K562 (cell line): Measurements from ENCODE around the gene DHCR7.

Experiments
- CBX5 ChIP-seq: IDR thresholded peaks from 2 replicates; pipeline ENCODE4 v1.6.1; 2014; ENCODE audit warnings: low read depth, borderline replicate concordance
- ERF ChIP-seq: fragments of 450-650 bp; formaldehyde crosslinking; IDR thresholded peaks from 2 replicates; pipeline ENCODE4 v1.4.0; 2020; ENCODE audit warnings: mild to moderate bottlenecking, mixed read lengths
- GTF2F1 ChIP-seq: IDR thresholded peaks from 2 replicates; pipeline ENCODE4 v1.6.1; 2011; ENCODE audit warnings: low read depth, low read length, improper control_type of control experiment
- HMGXB4 ChIP-seq: sonication (generic); formaldehyde crosslinking; IDR thresholded peaks from 2 replicates; pipeline ENCODE4 v1.8.1; 2023; ENCODE audit warnings: mild to moderate bottlenecking, missing genetic modification reagents
- JUN ChIP-seq, 2 experiments: sonication (generic) in 1 of 2; formaldehyde crosslinking in 1 of 2; IDR thresholded peaks; 2 replicates each; pipeline versions ENCODE4 v1.6.1 to v1.8.0; 2012 to 2022; ENCODE audit warnings: borderline replicate concordance in 2 of 2, mild to moderate bottlenecking in 2 of 2, improper control_type of control experiment in 1 of 2, low read depth in 1 of 2, low read length in 1 of 2, missing genetic modification reagents in 1 of 2
- PATZ1 ChIP-seq: fragments of 250-450 bp; sonication (Bioruptor Pico); IDR thresholded peaks from 2 replicates; pipeline ENCODE4 v1.5.0; 2020; ENCODE audit warnings: mild to moderate bottlenecking, borderline replicate concordance
- TBP ChIP-seq: optimal IDR thresholded peaks from 2 replicates; pipeline ENCODE3; 2011; ENCODE audit warnings: low read depth, low read length, improper control_type of control experiment
- TCF3 ChIP-seq: sonication (generic); formaldehyde crosslinking; IDR thresholded peaks from 2 replicates; pipeline ENCODE4 v1.4.0; 2020; ENCODE audit warnings: mild to moderate bottlenecking, missing genetic modification reagents
- TF ChIP-seq, protein P1 (sequence below), 3 experiments: IDR thresholded peaks in 2 of 3; conservative IDR thresholded peaks in 1 of 3; 2 replicates each; pipeline ENCODE4 v1.5.1; 2011 to 2012; ENCODE audit warnings: low read length in 3 of 3, mild to moderate bottlenecking in 3 of 3, control low read depth in 2 of 3, improper control_type of control experiment in 1 of 3, inconsistent platforms in 1 of 3, low read depth in 1 of 3, mixed read lengths in 1 of 3, moderate library complexity in 1 of 3; ENCODE audit not compliant: insufficient read depth in 2 of 3
- TF ChIP-seq, protein P2 (sequence below): sonication (generic); formaldehyde crosslinking; IDR thresholded peaks from 2 replicates; pipeline ENCODE4 v1.8.0; 2022; ENCODE audit warnings: mild to moderate bottlenecking, missing genetic modification reagents, borderline replicate concordance
- TF ChIP-seq, protein P3 (sequence below): fragments of 250-450 bp; sonication (Bioruptor Pico); IDR thresholded peaks from 2 replicates; pipeline ENCODE4 v1.8.0; 2022; ENCODE audit warnings: moderate library complexity, mild to moderate bottlenecking, inconsistent platforms

DNA sequence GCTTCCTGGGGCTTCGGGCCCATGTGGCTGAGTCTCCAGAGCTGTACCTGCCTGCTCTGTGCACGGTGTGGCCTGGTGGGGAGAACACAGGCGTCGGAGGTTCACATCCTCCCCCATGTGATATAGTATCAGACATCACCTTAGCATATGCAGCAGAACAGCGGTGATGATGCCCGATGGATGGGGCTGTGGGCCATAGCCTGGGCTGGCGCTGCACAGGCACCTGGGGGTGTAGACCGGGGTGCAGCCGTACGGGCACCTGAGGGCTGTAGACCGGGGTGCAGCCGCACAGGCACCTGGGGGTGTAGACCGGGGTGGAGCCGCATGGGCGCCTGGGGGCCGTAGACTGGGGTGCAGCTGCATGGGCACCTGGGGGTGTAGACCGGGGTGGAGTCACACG, 34.0 kb upstream of the DHCR7 start:
- TF ChIP-seq, protein P1, sequence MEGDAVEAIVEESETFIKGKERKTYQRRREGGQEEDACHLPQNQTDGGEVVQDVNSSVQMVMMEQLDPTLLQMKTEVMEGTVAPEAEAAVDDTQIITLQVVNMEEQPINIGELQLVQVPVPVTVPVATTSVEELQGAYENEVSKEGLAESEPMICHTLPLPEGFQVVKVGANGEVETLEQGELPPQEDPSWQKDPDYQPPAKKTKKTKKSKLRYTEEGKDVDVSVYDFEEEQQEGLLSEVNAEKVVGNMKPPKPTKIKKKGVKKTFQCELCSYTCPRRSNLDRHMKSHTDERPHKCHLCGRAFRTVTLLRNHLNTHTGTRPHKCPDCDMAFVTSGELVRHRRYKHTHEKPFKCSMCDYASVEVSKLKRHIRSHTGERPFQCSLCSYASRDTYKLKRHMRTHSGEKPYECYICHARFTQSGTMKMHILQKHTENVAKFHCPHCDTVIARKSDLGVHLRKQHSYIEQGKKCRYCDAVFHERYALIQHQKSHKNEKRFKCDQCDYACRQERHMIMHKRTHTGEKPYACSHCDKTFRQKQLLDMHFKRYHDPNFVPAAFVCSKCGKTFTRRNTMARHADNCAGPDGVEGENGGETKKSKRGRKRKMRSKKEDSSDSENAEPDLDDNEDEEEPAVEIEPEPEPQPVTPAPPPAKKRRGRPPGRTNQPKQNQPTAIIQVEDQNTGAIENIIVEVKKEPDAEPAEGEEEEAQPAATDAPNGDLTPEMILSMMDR (IDR thresholded peaks at IDR 0.05 in 2 of 3, conservative IDR thresholded peaks at IDR 0.05 in 1 of 3; ENCODE audit: insufficient read depth in 2 of 3, low read depth in 1 of 3, low read length in 3 of 3) = no peak
- TF ChIP-seq HMGXB4 = no peak
- TF ChIP-seq CBX5 = no peak
- no peak for TF ChIP-seq JUN (IDR thresholded peaks at IDR 0.05; ENCODE audit: borderline replicate concordance, low read depth, low read length)
- no peak for TF ChIP-seq JUN (CRISPR knock-in tag; IDR thresholded peaks at IDR 0.05; ENCODE audit: borderline replicate concordance)
- TF ChIP-seq, protein P2, sequence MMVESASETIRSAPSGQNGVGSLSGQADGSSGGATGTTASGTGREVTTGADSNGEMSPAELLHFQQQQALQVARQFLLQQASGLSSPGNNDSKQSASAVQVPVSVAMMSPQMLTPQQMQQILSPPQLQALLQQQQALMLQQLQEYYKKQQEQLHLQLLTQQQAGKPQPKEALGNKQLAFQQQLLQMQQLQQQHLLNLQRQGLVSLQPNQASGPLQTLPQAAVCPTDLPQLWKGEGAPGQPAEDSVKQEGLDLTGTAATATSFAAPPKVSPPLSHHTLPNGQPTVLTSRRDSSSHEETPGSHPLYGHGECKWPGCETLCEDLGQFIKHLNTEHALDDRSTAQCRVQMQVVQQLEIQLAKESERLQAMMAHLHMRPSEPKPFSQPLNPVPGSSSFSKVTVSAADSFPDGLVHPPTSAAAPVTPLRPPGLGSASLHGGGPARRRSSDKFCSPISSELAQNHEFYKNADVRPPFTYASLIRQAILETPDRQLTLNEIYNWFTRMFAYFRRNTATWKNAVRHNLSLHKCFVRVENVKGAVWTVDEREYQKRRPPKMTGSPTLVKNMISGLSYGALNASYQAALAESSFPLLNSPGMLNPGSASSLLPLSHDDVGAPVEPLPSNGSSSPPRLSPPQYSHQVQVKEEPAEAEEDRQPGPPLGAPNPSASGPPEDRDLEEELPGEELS (CRISPR knock-in tag) = no peak
- TF ChIP-seq, protein P3, sequence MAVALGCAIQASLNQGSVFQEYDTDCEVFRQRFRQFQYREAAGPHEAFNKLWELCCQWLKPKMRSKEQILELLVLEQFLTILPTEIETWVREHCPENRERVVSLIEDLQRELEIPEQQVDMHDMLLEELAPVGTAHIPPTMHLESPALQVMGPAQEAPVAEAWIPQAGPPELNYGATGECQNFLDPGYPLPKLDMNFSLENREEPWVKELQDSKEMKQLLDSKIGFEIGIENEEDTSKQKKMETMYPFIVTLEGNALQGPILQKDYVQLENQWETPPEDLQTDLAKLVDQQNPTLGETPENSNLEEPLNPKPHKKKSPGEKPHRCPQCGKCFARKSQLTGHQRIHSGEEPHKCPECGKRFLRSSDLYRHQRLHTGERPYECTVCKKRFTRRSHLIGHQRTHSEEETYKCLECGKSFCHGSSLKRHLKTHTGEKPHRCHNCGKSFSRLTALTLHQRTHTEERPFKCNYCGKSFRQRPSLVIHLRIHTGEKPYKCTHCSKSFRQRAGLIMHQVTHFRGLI (CRISPR knock-in tag) = no peak
- no peak for TF ChIP-seq TBP
- no peak for TF ChIP-seq GTF2F1
- no peak for TF ChIP-seq TCF3 (CRISPR knock-in tag)
- no peak for TF ChIP-seq ERF (CRISPR knock-in tag)
- no peak for TF ChIP-seq PATZ1
